Sigmoid colon (tissue), 7 donors: Measurements from ENCODE around the gene AP3B1. TPM values are rescaled to one million over a fixed set of nuclear protein-coding genes. Genes with fewer than 3 reads are reported as not detected.

Experiments
- DNase-seq: peaks from one replicate; pipeline ENCODE4 v3.0.0-alpha.2; 2019
- H3K27ac ChIP-seq, 4 donors: fragments of 200-600 bp; sonication (generic); one replicate each; pipeline ENCODE4 v1.5.1; 2016 to 2019; ENCODE audit warnings: mild to moderate bottlenecking in 1 of 4
- H3K27me3 ChIP-seq, 3 donors: fragments of 200-600 bp; sonication (generic); one replicate each; pipeline ENCODE4 v1.5.1; 2019; ENCODE audit warnings: mild to moderate bottlenecking in 1 of 3
- H3K36me3 ChIP-seq, 4 donors: fragments of 200-600 bp; sonication (generic); one replicate each; pipeline ENCODE4 v1.5.1; 2016 to 2019
- H3K4me1 ChIP-seq, 4 donors: fragments of 200-600 bp; sonication (generic); one replicate each; pipeline ENCODE4 v1.5.1; 2017 to 2019
- H3K4me3 ChIP-seq, 4 donors: fragments of 200-600 bp; sonication (generic); one replicate each; pipeline ENCODE4 v1.5.1; 2017 to 2019; ENCODE audit warnings: mild to moderate bottlenecking in 2 of 4, moderate library complexity in 1 of 4
- H3K9me3 ChIP-seq, 4 donors: fragments of 200-600 bp in 3 of 4; sonication (generic) in 3 of 4; one replicate each; pipeline versions ENCODE4 v1.5.1 to v1.6.1; 2013 to 2019
- CTCF ChIP-seq, 4 experiments: fragments of 450-650 bp in 3 of 4; fragments of 200-600 bp in 1 of 4; IDR thresholded peaks; one replicate each; pipeline ENCODE4 v1.5.1; 2016 to 2019; ENCODE audit warnings: antibody characterized with exemption in 4 of 4, mild to moderate bottlenecking in 3 of 4, moderate library complexity in 2 of 4
- EP300 ChIP-seq, 4 donors: sonication (generic); formaldehyde crosslinking; IDR thresholded peaks; one replicate each; pipeline ENCODE4 v1.6.1; 2017; ENCODE audit warnings: antibody characterized with exemption in 4 of 4
- POLR2A ChIP-seq, 2 donors: fragments of 450-650 bp; IDR thresholded peaks; one replicate each; pipeline ENCODE4 v1.6.1; 2016; ENCODE audit warnings: antibody characterized with exemption in 2 of 2, mild to moderate bottlenecking in 2 of 2, moderate library complexity in 2 of 2
- POLR2AphosphoS5 ChIP-seq, 4 donors: sonication (generic); formaldehyde crosslinking; IDR thresholded peaks; one replicate each; pipeline ENCODE4 v1.6.1; 2017; ENCODE audit warnings: antibody characterized with exemption in 4 of 4
- WGBS, 2 donors: extraction: QIAGEN DNeasy Blood & Tissue Kit; methylation state at CpG; one replicate each; pipeline ENCODE4 v1.1.7; 2013; 5-methylcytosine and 5-hydroxymethylcytosine counted together
- intact Hi-C: fragments of 100-400 bp; cut with DNase I; formaldehyde crosslinking; loops from one replicate; pipeline ENCODE4 v1.15.1; 2023
- polyA plus RNA-seq, 3 donors: library from polyadenylated mRNA; stranded (reverse); fragments of 200-250 nt; gene quantifications; one replicate each; pipeline ENCODE4 v1.2.3, GENCODE V29; 2013
- total RNA-seq, 4 donors: library from RNA; depleted of rRNA; stranded (reverse); fragments of >200 nt; gene quantifications; one replicate each; pipeline ENCODE4 v1.1.0, GENCODE V29; 2016
- donor health status: healthy with polysubstance abuse.
- donor health status: Bipolar disorder and iron deficiency.
- donor health status: healthy.

AP3B1 gene
- total and polyA plus RNA-seq, 7 donors = 26.8 to 48.2 (median 35.1) TPM

DNA sequence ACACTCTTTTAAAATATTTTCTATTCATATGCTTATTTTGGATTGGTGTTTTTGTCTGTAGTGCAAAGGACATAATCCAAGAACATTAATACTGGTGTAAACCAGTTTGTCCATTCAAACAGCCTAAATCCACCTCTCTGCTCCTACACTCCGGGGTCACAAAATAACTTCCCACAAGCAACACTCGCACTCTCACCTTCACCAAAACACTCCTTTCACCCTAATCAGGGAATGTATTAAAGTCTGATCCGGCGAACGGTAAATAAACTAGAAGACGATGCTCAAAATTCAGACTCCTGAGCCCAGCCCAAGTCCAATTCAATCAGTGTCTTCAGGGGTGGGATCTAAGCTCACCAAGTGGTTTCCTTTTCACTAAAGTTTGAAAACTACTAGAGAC, 649 bp downstream of the AP3B1 start:
- Histone ChIP-seq H3K27me3 (no peaks in the 10 kb centered on the region), H3K27ac (peak overlapping the region; percentile 86 to 93 (median 88)), H3K9me3 (no peaks in the 10 kb centered on the region), H3K4me3 (peak overlapping the region; percentile 73 to 97 (median 88)), H3K36me3 (no peaks in the 10 kb centered on the region), H3K4me1 (peaks cover 5 to 27% (median 21%) of the 10 kb centered on the region in 4 donors)
- no peak for DNase-seq
- 1% methylated on average over 6 of the region's 6 CpGs for WGBS, 2 donors
- intact Hi-C loops = loop anchor here (1.0 to 10.0 kb wide), 4 partner anchors 66 to 691 kb away; partner anchors contain the start of genes ARSB, LHFPL2 and SCAMP1
- TF ChIP-seq EP300 (IDR thresholded peaks at IDR 0.05) (no peak), CTCF (IDR thresholded peaks at IDR 0.05) (no peak), POLR2A (IDR thresholded peaks at IDR 0.05) (no peak), POLR2AphosphoS5 (IDR thresholded peaks at IDR 0.05) (no peak)

GRCh38 chr5:78291687-78292086, 2.8 kb downstream of the AP3B1 start:
- no peak for TF ChIP-seq POLR2A (IDR thresholded peaks at IDR 0.05)
- TF ChIP-seq CTCF (IDR thresholded peaks at IDR 0.05) = no peak
- TF ChIP-seq EP300 (IDR thresholded peaks at IDR 0.05) = no peak
- TF ChIP-seq POLR2AphosphoS5 (IDR thresholded peaks at IDR 0.05) = no peak
- H3K9me3 ChIP-seq = no peaks in the 10 kb centered on the region
- no peak for DNase-seq
- H3K27ac ChIP-seq = no peak overlapping the region
- no peaks in the 10 kb centered on the region for H3K36me3 ChIP-seq
- H3K27me3 ChIP-seq = no peaks in the 10 kb centered on the region
- H3K4me3 ChIP-seq = no peak overlapping the region
- peaks cover 5 to 38% (median 25%) of the 10 kb centered on the region in 4 donors for H3K4me1 ChIP-seq
- intact Hi-C loops = loop anchor here (10.0 kb wide), 3 partner anchors 213 to 693 kb away; partner anchors contain the start of genes ARSB and LHFPL2
- 91% methylated on average over 2 of the region's 2 CpGs for WGBS, 2 donors

GRCh38 chr5:78289911-78290310, 4.6 kb downstream of the AP3B1 start:
- WGBS, 2 donors = 92 to 93% methylated on average over 2 of the region's 2 CpGs
- TF ChIP-seq POLR2A (IDR thresholded peaks at IDR 0.05) = no peak
- no peak for TF ChIP-seq EP300 (IDR thresholded peaks at IDR 0.05)
- TF ChIP-seq POLR2AphosphoS5 (IDR thresholded peaks at IDR 0.05) = no peak
- TF ChIP-seq CTCF (IDR thresholded peaks at IDR 0.05) = no peak
- no peak overlapping the region for H3K27ac ChIP-seq
- H3K4me1 ChIP-seq = peaks cover 5 to 29% (median 17%) of the 10 kb centered on the region in 4 donors
- H3K27me3 ChIP-seq = no peaks in the 10 kb centered on the region
- intact Hi-C loops = loop anchor here (10.0 kb wide), 3 partner anchors 215 to 695 kb away; partner anchors contain the start of genes ARSB and LHFPL2
- H3K36me3 ChIP-seq = no peaks in the 10 kb centered on the region
- H3K4me3 ChIP-seq = no peak overlapping the region
- no peaks in the 10 kb centered on the region for H3K9me3 ChIP-seq
- no peak for DNase-seq

- no peak for DNase-seq
- H3K9me3 ChIP-seq = no peaks in the 10 kb centered on the region
- H3K27me3 ChIP-seq = no peaks in the 10 kb centered on the region
- H3K4me1 ChIP-seq = peaks cover 3 to 23% (median 11%) of the 10 kb centered on the region in 4 donors
- WGBS, 2 donors = 94 to 95% methylated on average over 3 of the region's 3 CpGs
- intact Hi-C loops = no loop called here
- no peak for TF ChIP-seq POLR2AphosphoS5 (IDR thresholded peaks at IDR 0.05)
- no peak for TF ChIP-seq EP300 (IDR thresholded peaks at IDR 0.05)
- TF ChIP-seq CTCF (IDR thresholded peaks at IDR 0.05) = no peak
- no peak for TF ChIP-seq POLR2A (IDR thresholded peaks at IDR 0.05)
- H3K36me3 ChIP-seq = no peaks in the 10 kb centered on the region
- H3K27ac ChIP-seq = no peak overlapping the region
- no peak overlapping the region for H3K4me3 ChIP-seq
Measured at GRCh38 chr5:78288246-78288645, 6.3 kb downstream of the AP3B1 start.

GRCh38 chr5:78287833-78288232, 6.7 kb downstream of the AP3B1 start:
- 63 to 81% methylated on average over 2 of the region's 2 CpGs for WGBS, 2 donors
- no peak for DNase-seq
- no peak overlapping the region for H3K4me3 ChIP-seq
- H3K4me1 ChIP-seq = peaks cover 0 to 19% (median 10%) of the 10 kb centered on the region in 4 donors
- TF ChIP-seq EP300 (IDR thresholded peaks at IDR 0.05) = no peak
- TF ChIP-seq POLR2AphosphoS5 (IDR thresholded peaks at IDR 0.05) = no peak
- TF ChIP-seq CTCF (IDR thresholded peaks at IDR 0.05) = no peak
- TF ChIP-seq POLR2A (IDR thresholded peaks at IDR 0.05) = no peak
- intact Hi-C loops = no loop called here
- H3K36me3 ChIP-seq = no peaks in the 10 kb centered on the region
- no peak overlapping the region for H3K27ac ChIP-seq
- no peaks in the 10 kb centered on the region for H3K27me3 ChIP-seq
- H3K9me3 ChIP-seq = no peaks in the 10 kb centered on the region
